Endothelial cell of umbilical vein (primary cell): ENCODE measurements around the gene THBS1. TPM values are rescaled to one million over a fixed set of nuclear protein-coding genes. Genes with fewer than 3 reads are reported as not detected.

Experiments used
- BruUV-seq: library from RNA; stranded (reverse); fragments of 400-500 nt; replicated peaks from 2 replicates; lab custom pipeline; 2021; lab: Mats Ljungman, UMichigan
- CTCF ChIA-PET: fragments of 300-600, 350-600 bp; sonication (Branson Sonifier 250); formaldehyde crosslinking; loops from one replicate; lab custom pipeline; 2021; ENCODE audit warnings: antibody characterized with exemption, inconsistent platforms; lab: Charles Lee
- POLR2A ChIA-PET: fragments of 300-600, 350-600 bp; sonication (Branson Sonifier 250); formaldehyde crosslinking; loops from one replicate; lab custom pipeline; 2021; ENCODE audit warnings: antibody characterized with exemption, inconsistent platforms; lab: Charles Lee
- DNase-seq: peaks from one replicate; pipeline ENCODE4 v3.0.0-alpha.2; 2011; ENCODE audit warnings: low read depth, low spot score
- FAIRE-seq: peaks from 2 replicates; lab custom pipeline; 2011; peaks lifted over from hg19 to GRCh38; lab: Jason Lieb, UNC
- H2AFZ ChIP-seq: 2 replicates; pipeline ENCODE4 v1.6.0; 2012; ENCODE audit warnings: low read depth, low read length, control low read depth, inconsistent platforms
- H3K27ac ChIP-seq: 2 replicates; pipeline ENCODE4 v1.5.1; 2011; ENCODE audit warnings: low read depth, mild to moderate bottlenecking, control low read depth, low read length, moderate library complexity; ENCODE audit not compliant: insufficient read depth
- H3K27me3 ChIP-seq, 2 experiments: 2 replicates each; pipeline versions ENCODE4 v1.6.0 to v1.6.1; 2011; ENCODE audit warnings: low read length in 2 of 2, mixed read lengths in 1 of 2; ENCODE audit not compliant: control insufficient read depth in 2 of 2, insufficient read depth in 2 of 2
- H3K36me3 ChIP-seq, 2 experiments: 2 replicates in 1 of 2; 3 replicates in 1 of 2; pipeline ENCODE4 v1.5.1; 2011; ENCODE audit warnings: low read length in 2 of 2, mild to moderate bottlenecking in 1 of 2, moderate library complexity in 1 of 2; ENCODE audit not compliant: control insufficient read depth in 2 of 2, insufficient read depth in 2 of 2; ENCODE audit errors: extremely low read depth in 1 of 2
- H3K4me1 ChIP-seq: 3 replicates; pipeline ENCODE4 v1.5.1; 2011; ENCODE audit warnings: mild to moderate bottlenecking, low read length; ENCODE audit not compliant: control insufficient read depth, insufficient read depth; ENCODE audit errors: extremely low read depth
- H3K4me2 ChIP-seq: 2 replicates; pipeline ENCODE4 v1.6.1; 2011; ENCODE audit warnings: low read length, control low read depth, mixed read lengths; ENCODE audit not compliant: insufficient read depth
- H3K4me3 ChIP-seq, 3 experiments: fragments of 200-600 bp in 1 of 3; sonication (generic), shearing (Covaris generic) in 1 of 3; replicated peaks in 1 of 3; 2 replicates each; pipeline ENCODE4 v1.5.1; 2011 to 2016; ENCODE audit warnings: control low read depth in 3 of 3, low read length in 3 of 3, mild to moderate bottlenecking in 2 of 3, inconsistent platforms in 1 of 3, low read depth in 1 of 3, moderate library complexity in 1 of 3; ENCODE audit not compliant: insufficient read depth in 1 of 3
- H3K79me2 ChIP-seq: 2 replicates; pipeline ENCODE4 v1.6.0; 2012; ENCODE audit warnings: low read length, inconsistent platforms; ENCODE audit not compliant: control insufficient read depth, insufficient read depth
- H3K9ac ChIP-seq: replicated peaks from 2 replicates; pipeline ENCODE3; 2011; ENCODE audit warnings: low read length, control low read depth; ENCODE audit not compliant: insufficient read depth; ENCODE audit errors: extremely low read depth
- H3K9me1 ChIP-seq: replicated peaks from 3 replicates; pipeline ENCODE4 v1.6.0; 2011; ENCODE audit warnings: mild to moderate bottlenecking, low read length; ENCODE audit not compliant: control insufficient read depth, insufficient read depth; ENCODE audit errors: extremely low read depth
- H3K9me3 ChIP-seq: replicated peaks from 2 replicates; pipeline ENCODE4 v1.5.1; 2012; ENCODE audit warnings: low read length, inconsistent platforms; ENCODE audit not compliant: control insufficient read depth, insufficient read depth
- H4K20me1 ChIP-seq: replicated peaks from 2 replicates; pipeline ENCODE3; 2011; ENCODE audit warnings: mild to moderate bottlenecking, low read length; ENCODE audit not compliant: control insufficient read depth, insufficient read depth; ENCODE audit errors: extremely low read depth
- CTCF ChIP-seq, 2 donors: IDR thresholded peaks; 1 replicate in 1 of 2; 2 replicates in 1 of 2; pipeline ENCODE4 v1.5.1; 2011; ENCODE audit warnings: low read length in 2 of 2, mild to moderate bottlenecking in 2 of 2, moderate library complexity in 2 of 2, control low read depth in 1 of 2, inconsistent platforms in 1 of 2, low read depth in 1 of 2; ENCODE audit not compliant: insufficient read depth in 1 of 2; ENCODE audit errors: extremely low read depth in 1 of 2
- EZH2 ChIP-seq: IDR thresholded peaks from 2 replicates; pipeline ENCODE4 v1.6.1; 2012; ENCODE audit warnings: borderline replicate concordance, low read depth, mild to moderate bottlenecking, moderate library complexity, low read length, inconsistent platforms; ENCODE audit not compliant: severe bottlenecking
- GATA2 ChIP-seq: IDR thresholded peaks from 2 replicates; pipeline ENCODE4 v1.7.0; 2011; ENCODE audit warnings: low read depth, mild to moderate bottlenecking, moderate library complexity, mixed read lengths, low read length; ENCODE audit not compliant: insufficient read length, insufficient read depth
- JUN ChIP-seq: IDR thresholded peaks from 2 replicates; pipeline ENCODE4 v1.6.1; 2011; ENCODE audit warnings: borderline replicate concordance, low read depth; ENCODE audit not compliant: insufficient read length, insufficient read depth
- MAX ChIP-seq: IDR thresholded peaks from 2 replicates; pipeline ENCODE4 v1.6.1; 2011; ENCODE audit not compliant: insufficient read depth, insufficient read length
- MYC ChIP-seq: IDR thresholded peaks from one replicate; pipeline ENCODE4 v1.6.1; 2011; ENCODE audit warnings: mild to moderate bottlenecking, low read depth, low read length
- POLR2A ChIP-seq: IDR thresholded peaks from 2 replicates; pipeline ENCODE4 v1.6.1; 2012; ENCODE audit warnings: low read depth, mild to moderate bottlenecking, control low read depth, low read length
- POLR2AphosphoS5 ChIP-seq: IDR thresholded peaks from 2 replicates; pipeline ENCODE4 v1.6.1; 2012; ENCODE audit warnings: low read depth, mild to moderate bottlenecking, control low read depth, low read length, moderate library complexity; ENCODE audit not compliant: insufficient read depth
- dilution Hi-C: fragments of 300-500 bp; cut with MboI; formaldehyde crosslinking; loops from one replicate; pipeline ENCODE4 v1.15.0; 2019; ENCODE audit warnings: low sequenced_read_pairs; ENCODE audit not compliant: extremely low pct_ligation_motif_present
- intact Hi-C: fragments of 100-400 bp; cut with micrococcal nuclease; formaldehyde crosslinking; loops from one replicate; pipeline ENCODE4 v1.10.0; 2022
- polyA plus RNA-seq, 4 experiments: library from polyadenylated mRNA; depleted of rRNA in 3 of 4; stranded (reverse) in 3 of 4; unstranded in 1 of 4; fragments of >200 nt; gene quantifications; 2 replicates each; pipeline versions ENCODE4 v1.2.1 to v1.2.3, GENCODE V29; 2011 to 2012; ENCODE audit warnings: missing spikeins in 1 of 4
- total RNA-seq: library from RNA; stranded (reverse); gene quantifications from 2 replicates; pipeline ENCODE4 v1.2.3, GENCODE V29; 2021

THBS1 gene
- total and polyA plus RNA-seq, 2 donors (not counting 3 experiments of a cell fraction or from before 2014, with no cell fraction given) = 6,293 to 8,883 TPM

- Histone ChIP-seq H3K27me3 (no peaks in the 10 kb centered on the region), H3K9me3 (no peaks in the 10 kb centered on the region), H3K9ac (no peak overlapping the region), H3K4me1 (peaks cover 4% of the 10 kb centered on the region), H3K79me2 (peaks cover 7% of the 10 kb centered on the region), H3K4me2 (no peak overlapping the region), H3K36me3 (peaks cover 54 to 77% of the 10 kb centered on the region in 2 experiments), H3K4me3 (no peak overlapping the region), H3K27ac (no peak overlapping the region), H3K9me1 (no peaks in the 10 kb centered on the region), H4K20me1 (no peaks in the 10 kb centered on the region), H2AFZ (no peak overlapping the region)
- no peak for FAIRE-seq
- peak; percentile 99 for TF ChIP-seq POLR2AphosphoS5
- peak; percentile 85 for TF ChIP-seq POLR2A
- no peak for TF ChIP-seq MYC
- POLR2A ChIA-PET = interaction anchor here (2.9 kb wide), 1 partner anchor 11 kb away, joined by 24 read pairs; the partner anchor contains the start of gene THBS1
- dilution Hi-C loops = no loop called here
- BruUV-seq = no TSS peak
- CTCF ChIA-PET = no interaction called here
- DNase-seq = peak; percentile 69
- intact Hi-C loops = no loop called here
Observed at GRCh38 chr15:39592500-39592899, 11.6 kb downstream of the THBS1 start.

- Histone ChIP-seq H3K9me3 (no peaks in the 10 kb centered on the region), H3K79me2 (peaks cover 2% of the 10 kb centered on the region), H3K27ac (no peak overlapping the region), H2AFZ (no peak overlapping the region), H3K9me1 (no peaks in the 10 kb centered on the region), H3K4me3 (no peak overlapping the region), H3K9ac (no peak overlapping the region), H4K20me1 (no peaks in the 10 kb centered on the region), H3K36me3 (peaks cover 49 to 70% of the 10 kb centered on the region in 2 experiments), H3K4me1 (no peaks in the 10 kb centered on the region), H3K4me2 (no peak overlapping the region), H3K27me3 (no peaks in the 10 kb centered on the region)
- DNase-seq (peak; percentile 53), FAIRE-seq (no peak)
- peak; percentile 94 for TF ChIP-seq POLR2A
- TF ChIP-seq EZH2 = no peak
- TF ChIP-seq POLR2AphosphoS5 = peak; percentile 82
- no peak for TF ChIP-seq CTCF (IDR thresholded peaks at IDR 0.05; ENCODE audit: extremely low read depth in 1 of 2, insufficient read depth in 1 of 2, low read depth in 1 of 2, low read length in 2 of 2)
- no peak for TF ChIP-seq MAX
- TF ChIP-seq GATA2 = no peak
- no peak for TF ChIP-seq MYC
- no peak for TF ChIP-seq JUN
- CTCF ChIA-PET = interaction anchor here (16.6 kb wide), 1 partner anchor 164 kb away, joined by 379 read pairs; no protein-coding TSS in a partner anchor
- dilution Hi-C loops (no loop called here), intact Hi-C loops (no loop called here)
- POLR2A ChIA-PET = interaction anchor here (0.5 kb wide), 1 partner anchor 438 kb away, joined by 3 read pairs; no protein-coding TSS in a partner anchor
- TSS peak; percentile 7 for BruUV-seq
Observed at GRCh38 chr15:39593071-39593655, 12.3 kb downstream of the THBS1 start.
